ENCODE measurements around the gene TBC1D23. TPM values are rescaled to one million over a fixed set of nuclear protein-coding genes. Genes with fewer than 3 reads are reported as not detected.
"Not testable (repeated sequence)": the region's sequence is repeated elsewhere in the genome, so short reads cannot be mapped to it uniquely, and the experiment has no call there.

Gene TBC1D23
- total RNA-seq, 2 experiments from 2014 or later: 28.6 to 29.3 TPM

- peaks cover 21% of the 10 kb centered on the region for H3K36me3 Mint-ChIP-seq (ENCODE audit: low read depth)
- ChIA-PET CTCF (interaction anchor here (0.8 kb wide), 1 partner anchor 25 kb away, joined by 3 read pairs; the partner anchor contains the start of gene NIT2), POLR2A (no interaction called here)
- peaks cover 6% of the 10 kb centered on the region for H3K4me1 Mint-ChIP-seq (ENCODE audit: low read depth)
- no peaks in the 10 kb centered on the region for H3K27me3 Mint-ChIP-seq (ENCODE audit: low read depth)
- no peak overlapping the region for H3K4me3 Mint-ChIP-seq
- no peak overlapping the region for H3K27ac Mint-ChIP-seq
- no peaks in the 10 kb centered on the region for H3K9me3 Mint-ChIP-seq (ENCODE audit: insufficient read depth)
- DNase-seq (no peak), ATAC-seq (no peak)
Measured at GRCh38 chr3:100310355-100310965, 49.7 kb downstream of the TBC1D23 start.

GRCh38 chr3:100311011-100311410 is 50.2 kb downstream of the TBC1D23 start:
- no peak for DNase-seq
- H3K27ac Mint-ChIP-seq: no peak overlapping the region
- H3K4me1 Mint-ChIP-seq (ENCODE audit: low read depth): peaks cover 6% of the 10 kb centered on the region
- H3K4me3 Mint-ChIP-seq: no peak overlapping the region
- no peak for ATAC-seq
- ChIA-PET POLR2A (no interaction called here), CTCF (interaction anchor here (0.8 kb wide), 1 partner anchor 24 kb away, joined by 3 read pairs; the partner anchor contains the start of gene NIT2)
- no peaks in the 10 kb centered on the region for H3K27me3 Mint-ChIP-seq (ENCODE audit: low read depth)
- no peaks in the 10 kb centered on the region for H3K9me3 Mint-ChIP-seq (ENCODE audit: insufficient read depth)
- H3K36me3 Mint-ChIP-seq (ENCODE audit: low read depth): peaks cover 20% of the 10 kb centered on the region

GRCh38 chr3:100316641-100317069 is 55.9 kb downstream of the TBC1D23 start:
- DNase-seq (peak; percentile 66), ATAC-seq (peak; percentile 82)
- no peak overlapping the region for H3K27ac Mint-ChIP-seq
- POLR2A ChIA-PET: interaction anchor here (0.9 to 2.3 kb wide), 2 partner anchors 15 to 84 kb away, joined by 3 to 8 read pairs; partner anchors contain the start of genes LNP1 and TOMM70
- no peaks in the 10 kb centered on the region for H3K9me3 Mint-ChIP-seq (ENCODE audit: insufficient read depth)
- CTCF ChIA-PET: interaction anchor here (0.7 to 3.6 kb wide), 21 partner anchors 11 to 485 kb away, joined by 3 to 42 read pairs (median 4); partner anchors contain the start of genes LNP1, NIT2, TBC1D23 and TOMM70
- H3K4me1 Mint-ChIP-seq (ENCODE audit: low read depth): peaks cover 16% of the 10 kb centered on the region
- H3K36me3 Mint-ChIP-seq (ENCODE audit: low read depth): peaks cover 13% of the 10 kb centered on the region
- H3K27me3 Mint-ChIP-seq (ENCODE audit: low read depth): no peaks in the 10 kb centered on the region
- H3K4me3 Mint-ChIP-seq: no peak overlapping the region

- DNase-seq: no peak
- Mint-ChIP-seq H3K9me3 (ENCODE audit: insufficient read depth) (no peaks in the 10 kb centered on the region), H3K4me3 (no peak overlapping the region), H3K27ac (peak overlapping the region; percentile 68), H3K36me3 (ENCODE audit: low read depth) (peaks cover 9% of the 10 kb centered on the region), H3K4me1 (ENCODE audit: low read depth) (peaks cover 13% of the 10 kb centered on the region), H3K27me3 (ENCODE audit: low read depth) (no peaks in the 10 kb centered on the region)
- peak; percentile 36 for ATAC-seq
- ChIA-PET CTCF (interaction anchor here (0.8 to 3.6 kb wide), 8 partner anchors 10 to 486 kb away, joined by 3 to 42 read pairs (median 5); no protein-coding TSS in a partner anchor), POLR2A (no interaction called here)
Measured at GRCh38 chr3:100317912-100318311, 57.1 kb downstream of the TBC1D23 start.

- DNase-seq: no peak
- ATAC-seq: no peak
- Mint-ChIP-seq H3K27me3 (ENCODE audit: low read depth) (no peaks in the 10 kb centered on the region), H3K9me3 (ENCODE audit: insufficient read depth) (no peaks in the 10 kb centered on the region), H3K36me3 (ENCODE audit: low read depth) (peaks cover 9% of the 10 kb centered on the region), H3K27ac (no peak overlapping the region), H3K4me3 (no peak overlapping the region), H3K4me1 (ENCODE audit: low read depth) (peaks cover 13% of the 10 kb centered on the region)
- ChIA-PET POLR2A (no interaction called here), CTCF (no interaction called here)
Measured at GRCh38 chr3:100319951-100320350, 59.2 kb downstream of the TBC1D23 start.

GRCh38 chr3:100324044-100324443 is 63.3 kb downstream of the TBC1D23 start:
- POLR2A ChIA-PET: no interaction called here
- Mint-ChIP-seq H3K27ac (no peak overlapping the region), H3K36me3 (ENCODE audit: low read depth) (peaks cover 18% of the 10 kb centered on the region), H3K4me1 (ENCODE audit: low read depth) (no peaks in the 10 kb centered on the region), H3K4me3 (no peak overlapping the region), H3K9me3 (ENCODE audit: insufficient read depth) (no peaks in the 10 kb centered on the region), H3K27me3 (ENCODE audit: low read depth) (no peaks in the 10 kb centered on the region)
- CTCF ChIA-PET: interaction anchor here (0.8 to 1.3 kb wide), 2 partner anchors 12 to 25 kb away, joined by 3 read pairs; no protein-coding TSS in a partner anchor
- ATAC-seq (no peak), DNase-seq (no peak)

- Mint-ChIP-seq H3K36me3 (ENCODE audit: low read depth) (peaks cover 14% of the 10 kb centered on the region), H3K27me3 (ENCODE audit: low read depth) (no peaks in the 10 kb centered on the region), H3K9me3 (ENCODE audit: insufficient read depth) (no peaks in the 10 kb centered on the region), H3K4me1 (ENCODE audit: low read depth) (no peaks in the 10 kb centered on the region), H3K27ac (no peak overlapping the region), H3K4me3 (no peak overlapping the region)
- ATAC-seq (no peak), DNase-seq (no peak)
- POLR2A ChIA-PET: no interaction called here
- CTCF ChIA-PET: no interaction called here
Measured at GRCh38 chr3:100325827-100326226, 65.0 kb downstream of the TBC1D23 start.

GRCh38 chr3:100327377-100327776 is 66.6 kb downstream of the TBC1D23 start:
- H3K4me3 Mint-ChIP-seq; H3K27ac Mint-ChIP-seq; POLR2A ChIA-PET; H3K27me3 Mint-ChIP-seq (ENCODE audit: low read depth); H3K4me1 Mint-ChIP-seq (ENCODE audit: low read depth); CTCF ChIA-PET; ATAC-seq; H3K9me3 Mint-ChIP-seq (ENCODE audit: insufficient read depth); DNase-seq: not testable (repeated sequence)
- H3K36me3 Mint-ChIP-seq (ENCODE audit: low read depth): peaks cover 14% of the 10 kb centered on the region

GRCh38 chr3:100329800-100330489 is 69.2 kb downstream of the TBC1D23 start:
- no peak overlapping the region for H3K27ac Mint-ChIP-seq
- no peaks in the 10 kb centered on the region for H3K27me3 Mint-ChIP-seq (ENCODE audit: low read depth)
- ChIA-PET CTCF (interaction anchor here (1.2 kb wide), 1 partner anchor 13 kb away, joined by 3 read pairs; no protein-coding TSS in a partner anchor), POLR2A (interaction anchor here (0.6 kb wide), 1 partner anchor 1232 kb away, joined by 3 read pairs; the partner anchor contains the start of gene TRMT10C)
- H3K36me3 Mint-ChIP-seq (ENCODE audit: low read depth): peaks cover 14% of the 10 kb centered on the region
- ATAC-seq (no peak), DNase-seq (no peak)
- no peak overlapping the region for H3K4me3 Mint-ChIP-seq
- H3K4me1 Mint-ChIP-seq (ENCODE audit: low read depth): peaks cover 7% of the 10 kb centered on the region
- no peaks in the 10 kb centered on the region for H3K9me3 Mint-ChIP-seq (ENCODE audit: insufficient read depth)

GRCh38 chr3:100330651-100331050 is 69.9 kb downstream of the TBC1D23 start:
- H3K4me1 Mint-ChIP-seq (ENCODE audit: low read depth): peaks cover 14% of the 10 kb centered on the region
- ChIA-PET CTCF (interaction anchor here (1.5 kb wide), 1 partner anchor 14 kb away, joined by 6 read pairs; no protein-coding TSS in a partner anchor), POLR2A (interaction anchor here (0.6 kb wide), 1 partner anchor 1231 kb away, joined by 3 read pairs; the partner anchor contains the start of gene TRMT10C)
- no peaks in the 10 kb centered on the region for H3K9me3 Mint-ChIP-seq (ENCODE audit: insufficient read depth)
- no peak overlapping the region for H3K27ac Mint-ChIP-seq
- no peak for DNase-seq
- H3K4me3 Mint-ChIP-seq: no peak overlapping the region
- no peak for ATAC-seq
- no peaks in the 10 kb centered on the region for H3K27me3 Mint-ChIP-seq (ENCODE audit: low read depth)
- peaks cover 15% of the 10 kb centered on the region for H3K36me3 Mint-ChIP-seq (ENCODE audit: low read depth)

GRCh38 chr3:100331660-100332059 is 70.9 kb downstream of the TBC1D23 start:
- no peak for DNase-seq
- ChIA-PET CTCF (interaction anchor here (1.5 kb wide), 1 partner anchor 15 kb away, joined by 6 read pairs; no protein-coding TSS in a partner anchor), POLR2A (interaction anchor here (1.1 to 3.8 kb wide), 3 partner anchors 15 to 377 kb away, joined by 3 to 18 read pairs (median 3); partner anchors contain the start of genes LNP1 and TOMM70)
- no peak overlapping the region for H3K4me3 Mint-ChIP-seq
- H3K36me3 Mint-ChIP-seq (ENCODE audit: low read depth): peaks cover 13% of the 10 kb centered on the region
- no peak for ATAC-seq
- no peak overlapping the region for H3K27ac Mint-ChIP-seq
- H3K4me1 Mint-ChIP-seq (ENCODE audit: low read depth): peaks cover 22% of the 10 kb centered on the region
- H3K27me3 Mint-ChIP-seq (ENCODE audit: low read depth): no peaks in the 10 kb centered on the region
- H3K9me3 Mint-ChIP-seq (ENCODE audit: insufficient read depth): no peaks in the 10 kb centered on the region

GRCh38 chr3:100333051-100333450 is 72.3 kb downstream of the TBC1D23 start:
- Mint-ChIP-seq H3K36me3 (ENCODE audit: low read depth) (peaks cover 3% of the 10 kb centered on the region), H3K27me3 (ENCODE audit: low read depth) (no peaks in the 10 kb centered on the region), H3K4me1 (ENCODE audit: low read depth) (peaks cover 23% of the 10 kb centered on the region), H3K27ac (no peak overlapping the region), H3K4me3 (no peak overlapping the region), H3K9me3 (ENCODE audit: insufficient read depth) (no peaks in the 10 kb centered on the region)
- ATAC-seq: no peak
- ChIA-PET POLR2A (interaction anchor here (3.8 kb wide), 1 partner anchor 68 kb away, joined by 18 read pairs; the partner anchor contains the start of genes LNP1 and TOMM70), CTCF (interaction anchor here (1.1 kb wide), 1 partner anchor 502 kb away, joined by 5 read pairs; no protein-coding TSS in a partner anchor)
- no peak for DNase-seq

All from activated CD8-positive, alpha-beta T cell treated with anti-CD3 and anti-CD28 coated beads, Interleukin-2, amount 10 ng/mL, durations not matched to agents 7 days and 5 days (primary cell).